ENCODE measurements around the gene CYLD. TPM values are rescaled to one million over a fixed set of nuclear protein-coding genes. Genes with fewer than 3 reads are reported as not detected.

Gene CYLD
- polyA plus RNA-seq, 1 donor (not counting 4 experiments of a cell fraction or from before 2014, with no cell fraction given) = 24.7 TPM

- Histone ChIP-seq H3K36me3 (ENCODE audit: control insufficient read depth in 2 of 2, extremely low read depth in 1 of 2, insufficient read depth in 2 of 2, low read length in 2 of 2) (no peaks in the 10 kb centered on the region), H3K79me2 (ENCODE audit: control insufficient read depth, insufficient read depth, low read length) (no peaks in the 10 kb centered on the region), H3K4me2 (ENCODE audit: control insufficient read depth, extremely low read depth, insufficient read depth, low read depth, low read length) (no peak overlapping the region), H3K9me1 (ENCODE audit: control insufficient read depth, extremely low read depth, insufficient read depth, low read length) (no peaks in the 10 kb centered on the region), H3K9ac (ENCODE audit: control insufficient read depth, extremely low read depth, insufficient read depth, low read length) (no peak overlapping the region), H3K4me3 (ENCODE audit: control insufficient read depth in 2 of 3, extremely low read depth in 1 of 3, insufficient read depth in 2 of 3, low read depth in 1 of 3, low read length in 3 of 3) (no peak overlapping the region), H4K20me1 (ENCODE audit: control insufficient read depth, extremely low read depth, insufficient read depth, low read length) (no peaks in the 10 kb centered on the region), H3K27ac (ENCODE audit: control insufficient read depth, insufficient read depth, low read length) (no peak overlapping the region), H3K9me3 (ENCODE audit: control insufficient read depth, low read depth, low read length) (no peaks in the 10 kb centered on the region), H3K4me1 (ENCODE audit: control insufficient read depth, extremely low read depth, insufficient read depth, low read length) (peaks cover 3% of the 10 kb centered on the region), H2AFZ (ENCODE audit: control insufficient read depth, low read length) (no peak overlapping the region), H3K27me3 (ENCODE audit: control insufficient read depth, extremely low read depth, insufficient read depth, low read length) (peaks cover 2% of the 10 kb centered on the region)
- no peak for FAIRE-seq
- DNase-seq (ENCODE audit: low read depth, low spot score) = no peak
- TF ChIP-seq EZH2 (IDR thresholded peaks at IDR 0.05; ENCODE audit: low read length) = no peak
- TF ChIP-seq CTCF (optimal IDR thresholded peaks at IDR 0.05 in 1 of 3, IDR thresholded peaks at IDR 0.05 in 1 of 3, conservative IDR thresholded peaks at IDR 0.05 in 1 of 3; ENCODE audit: extremely low read depth in 1 of 3, insufficient read depth in 2 of 3, low read length in 3 of 3) = no peak
- dilution Hi-C loops (cut with MboI; ENCODE audit: extremely low pct_ligation_motif_present, low sequenced_read_pairs) = no loop called here
These were observed 6.2 kb upstream of the CYLD start for GRCh38 chr16:50735629-50736122.

GRCh38 chr16:50736448-50736847, 5.4 kb upstream of the CYLD start:
- FAIRE-seq (no peak), DNase-seq (ENCODE audit: low read depth, low spot score) (no peak)
- H3K9ac ChIP-seq (ENCODE audit: control insufficient read depth, extremely low read depth, insufficient read depth, low read length) = no peak overlapping the region
- no peak overlapping the region for H3K4me2 ChIP-seq (ENCODE audit: control insufficient read depth, extremely low read depth, insufficient read depth, low read depth, low read length)
- no peak for TF ChIP-seq CTCF (optimal IDR thresholded peaks at IDR 0.05 in 1 of 3, IDR thresholded peaks at IDR 0.05 in 1 of 3, conservative IDR thresholded peaks at IDR 0.05 in 1 of 3; ENCODE audit: extremely low read depth in 1 of 3, insufficient read depth in 2 of 3, low read length in 3 of 3)
- no peak for TF ChIP-seq EZH2 (IDR thresholded peaks at IDR 0.05; ENCODE audit: low read length)
- H3K27me3 ChIP-seq (ENCODE audit: control insufficient read depth, extremely low read depth, insufficient read depth, low read length) = peaks cover 2% of the 10 kb centered on the region
- H2AFZ ChIP-seq (ENCODE audit: control insufficient read depth, low read length) = no peak overlapping the region
- no peaks in the 10 kb centered on the region for H3K36me3 ChIP-seq (ENCODE audit: control insufficient read depth in 2 of 2, extremely low read depth in 1 of 2, insufficient read depth in 2 of 2, low read length in 2 of 2)
- H3K9me1 ChIP-seq (ENCODE audit: control insufficient read depth, extremely low read depth, insufficient read depth, low read length) = no peaks in the 10 kb centered on the region
- H3K4me1 ChIP-seq (ENCODE audit: control insufficient read depth, extremely low read depth, insufficient read depth, low read length) = peaks cover 11% of the 10 kb centered on the region
- no peaks in the 10 kb centered on the region for H3K9me3 ChIP-seq (ENCODE audit: control insufficient read depth, low read depth, low read length)
- H3K27ac ChIP-seq (ENCODE audit: control insufficient read depth, insufficient read depth, low read length) = no peak overlapping the region
- no peaks in the 10 kb centered on the region for H3K79me2 ChIP-seq (ENCODE audit: control insufficient read depth, insufficient read depth, low read length)
- H3K4me3 ChIP-seq (ENCODE audit: control insufficient read depth in 2 of 3, extremely low read depth in 1 of 3, insufficient read depth in 2 of 3, low read depth in 1 of 3, low read length in 3 of 3) = no peak overlapping the region
- dilution Hi-C loops (cut with MboI; ENCODE audit: extremely low pct_ligation_motif_present, low sequenced_read_pairs) = no loop called here
- H4K20me1 ChIP-seq (ENCODE audit: control insufficient read depth, extremely low read depth, insufficient read depth, low read length) = no peaks in the 10 kb centered on the region
